Stimulated activated CD4-positive, alpha-beta T cell treated with anti-CD3 and anti-CD28 coated beads, Interleukin-15, amount 100 ng/mL, for 48 hours (primary cell): ENCODE data around the gene USP54.
"Not testable (repeated sequence)": the region's sequence is repeated elsewhere in the genome, so short reads cannot be mapped to it uniquely, and the experiment has no call there.

Experiments used
- DNase-seq, 2 donors: peaks; one replicate each; pipeline ENCODE4 v3.0.0-alpha.2; 2020; ENCODE audit warnings: low read depth in 2 of 2

The USP54 gene

GRCh38 chr10:73589563-73590126 lies 1.5 kb downstream of the USP54 start:
- DNase-seq: no peak

- DNase-seq: no peak
Measured at GRCh38 chr10:73588656-73589055, 2.5 kb downstream of the USP54 start.

- DNase-seq: no peak
Measured at GRCh38 chr10:73586583-73586984, 4.6 kb downstream of the USP54 start.

- no peak for DNase-seq
Measured at GRCh38 chr10:73585327-73585726, 5.8 kb downstream of the USP54 start.

- no peak for DNase-seq
Measured at GRCh38 chr10:73584737-73585136, 6.4 kb downstream of the USP54 start.

GRCh38 chr10:73581918-73582317 lies 9.2 kb downstream of the USP54 start:
- DNase-seq: no peak

GRCh38 chr10:73578927-73579326 lies 12.2 kb downstream of the USP54 start:
- DNase-seq: not testable (repeated sequence)

GRCh38 chr10:73577788-73578187 lies 13.4 kb downstream of the USP54 start:
- no peak for DNase-seq

GRCh38 chr10:73576890-73577591 lies 14.1 kb downstream of the USP54 start:
- no peak for DNase-seq

- no peak for DNase-seq
Measured at GRCh38 chr10:73576178-73576889, 14.8 kb downstream of the USP54 start.

GRCh38 chr10:73567025-73567424 lies 24.1 kb downstream of the USP54 start:
- not testable (repeated sequence) for DNase-seq

- DNase-seq: no peak
Measured at GRCh38 chr10:73561192-73561591, 29.9 kb downstream of the USP54 start.

- no peak for DNase-seq
Measured at GRCh38 chr10:73559590-73559989, 31.6 kb downstream of the USP54 start.

GRCh38 chr10:73556855-73557254 lies 34.3 kb downstream of the USP54 start:
- DNase-seq: no peak

- no peak for DNase-seq
Measured at GRCh38 chr10:73554721-73555120, 36.4 kb downstream of the USP54 start.

- no peak for DNase-seq
Measured at GRCh38 chr10:73553761-73554160, 37.4 kb downstream of the USP54 start.

GRCh38 chr10:73552819-73553715 lies 38.1 kb downstream of the USP54 start:
- no peak for DNase-seq

- no peak for DNase-seq
Measured at GRCh38 chr10:73551515-73551914, 39.6 kb downstream of the USP54 start.

- DNase-seq: no peak
Measured at GRCh38 chr10:73545357-73545756, 45.8 kb downstream of the USP54 start.

GRCh38 chr10:73537709-73538108 lies 53.4 kb downstream of the USP54 start:
- DNase-seq: no peak

- no peak for DNase-seq
Measured at GRCh38 chr10:73537288-73537687, 53.9 kb downstream of the USP54 start.

- no peak for DNase-seq
Measured at GRCh38 chr10:73534857-73535256, 56.3 kb downstream of the USP54 start.
